BE2C (cell line): ENCODE measurements around the gene TENT4A.

Experiments used
- DNase-seq: peaks from one replicate; pipeline ENCODE4 v3.0.0-alpha.2; 2020
- H3K27me3 ChIP-seq: fragments of 250-450 bp; sonication (Bioruptor Pico); 2 replicates; pipeline ENCODE4 v1.5.1; 2020; ENCODE audit warnings: mild to moderate bottlenecking
- H3K36me3 ChIP-seq: fragments of 250-450 bp; sonication (Bioruptor Pico); 2 replicates; pipeline ENCODE4 v1.5.1; 2020; ENCODE audit warnings: mild to moderate bottlenecking
- H3K4me1 ChIP-seq: fragments of 250-450 bp; sonication (Bioruptor Pico); 2 replicates; pipeline ENCODE4 v1.5.1; 2020
- H3K4me3 ChIP-seq: 2 replicates; pipeline ENCODE4 v1.5.1; 2011; ENCODE audit warnings: low read depth, low read length
- H3K9me3 ChIP-seq: fragments of 250-450 bp; sonication (Bioruptor Pico); 2 replicates; pipeline ENCODE4 v1.5.1; 2020
- TF ChIP-seq, protein P1 (sequence below): IDR thresholded peaks from 2 replicates; pipeline ENCODE4 v1.5.1; 2012; ENCODE audit warnings: mild to moderate bottlenecking, low read depth, low read length

The TENT4A gene

DNA sequence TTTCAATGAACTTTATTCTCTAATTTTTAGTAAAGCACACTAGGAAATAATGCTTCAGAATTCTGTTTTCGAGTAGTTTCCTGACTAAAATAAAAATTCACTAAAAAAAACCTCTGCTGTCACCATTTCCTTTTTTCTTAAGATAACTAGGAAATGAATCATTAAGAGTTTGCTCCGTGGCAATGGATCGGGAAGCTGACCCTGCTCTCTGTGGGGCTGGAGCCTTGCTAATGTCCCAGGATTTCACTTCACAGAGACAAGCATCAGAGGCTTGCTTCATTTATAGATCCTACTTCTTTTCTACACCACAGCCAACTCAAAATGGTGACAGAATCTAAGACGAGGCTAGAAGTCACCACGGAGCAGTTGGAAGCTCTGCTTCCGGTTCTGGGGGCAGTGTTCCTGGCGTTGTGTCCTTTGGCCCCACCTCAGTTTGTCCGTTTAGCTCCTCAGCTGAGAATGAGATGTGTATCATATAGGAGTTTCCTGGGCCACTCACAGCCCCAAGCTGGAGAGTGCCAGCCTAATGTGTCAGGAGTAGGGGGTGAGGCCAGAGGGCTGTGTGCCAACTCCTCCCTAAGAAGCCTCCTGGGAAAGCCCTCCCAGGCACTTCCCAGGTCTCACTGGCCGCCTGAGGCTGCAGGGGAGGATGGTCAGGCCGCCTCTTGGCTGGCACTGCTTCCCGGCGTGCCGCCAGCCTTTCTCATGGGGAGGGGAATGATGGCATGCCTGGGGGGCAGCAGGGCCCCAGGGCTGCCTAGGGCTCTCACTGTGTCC lies 19.6 kb downstream of the TENT4A start:
- Histone ChIP-seq H3K9me3 (no peaks in the 10 kb centered on the region), H3K4me1 (peaks cover 12% of the 10 kb centered on the region), H3K36me3 (peaks cover 8% of the 10 kb centered on the region), H3K4me3 (0 out of 2 replicates have a peak overlapping the region, but pooled peaks have one; percentile 14), H3K27me3 (no peaks in the 10 kb centered on the region)
- TF ChIP-seq, protein P1, sequence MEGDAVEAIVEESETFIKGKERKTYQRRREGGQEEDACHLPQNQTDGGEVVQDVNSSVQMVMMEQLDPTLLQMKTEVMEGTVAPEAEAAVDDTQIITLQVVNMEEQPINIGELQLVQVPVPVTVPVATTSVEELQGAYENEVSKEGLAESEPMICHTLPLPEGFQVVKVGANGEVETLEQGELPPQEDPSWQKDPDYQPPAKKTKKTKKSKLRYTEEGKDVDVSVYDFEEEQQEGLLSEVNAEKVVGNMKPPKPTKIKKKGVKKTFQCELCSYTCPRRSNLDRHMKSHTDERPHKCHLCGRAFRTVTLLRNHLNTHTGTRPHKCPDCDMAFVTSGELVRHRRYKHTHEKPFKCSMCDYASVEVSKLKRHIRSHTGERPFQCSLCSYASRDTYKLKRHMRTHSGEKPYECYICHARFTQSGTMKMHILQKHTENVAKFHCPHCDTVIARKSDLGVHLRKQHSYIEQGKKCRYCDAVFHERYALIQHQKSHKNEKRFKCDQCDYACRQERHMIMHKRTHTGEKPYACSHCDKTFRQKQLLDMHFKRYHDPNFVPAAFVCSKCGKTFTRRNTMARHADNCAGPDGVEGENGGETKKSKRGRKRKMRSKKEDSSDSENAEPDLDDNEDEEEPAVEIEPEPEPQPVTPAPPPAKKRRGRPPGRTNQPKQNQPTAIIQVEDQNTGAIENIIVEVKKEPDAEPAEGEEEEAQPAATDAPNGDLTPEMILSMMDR: no peak
- peak; percentile 68 for DNase-seq

DNA sequence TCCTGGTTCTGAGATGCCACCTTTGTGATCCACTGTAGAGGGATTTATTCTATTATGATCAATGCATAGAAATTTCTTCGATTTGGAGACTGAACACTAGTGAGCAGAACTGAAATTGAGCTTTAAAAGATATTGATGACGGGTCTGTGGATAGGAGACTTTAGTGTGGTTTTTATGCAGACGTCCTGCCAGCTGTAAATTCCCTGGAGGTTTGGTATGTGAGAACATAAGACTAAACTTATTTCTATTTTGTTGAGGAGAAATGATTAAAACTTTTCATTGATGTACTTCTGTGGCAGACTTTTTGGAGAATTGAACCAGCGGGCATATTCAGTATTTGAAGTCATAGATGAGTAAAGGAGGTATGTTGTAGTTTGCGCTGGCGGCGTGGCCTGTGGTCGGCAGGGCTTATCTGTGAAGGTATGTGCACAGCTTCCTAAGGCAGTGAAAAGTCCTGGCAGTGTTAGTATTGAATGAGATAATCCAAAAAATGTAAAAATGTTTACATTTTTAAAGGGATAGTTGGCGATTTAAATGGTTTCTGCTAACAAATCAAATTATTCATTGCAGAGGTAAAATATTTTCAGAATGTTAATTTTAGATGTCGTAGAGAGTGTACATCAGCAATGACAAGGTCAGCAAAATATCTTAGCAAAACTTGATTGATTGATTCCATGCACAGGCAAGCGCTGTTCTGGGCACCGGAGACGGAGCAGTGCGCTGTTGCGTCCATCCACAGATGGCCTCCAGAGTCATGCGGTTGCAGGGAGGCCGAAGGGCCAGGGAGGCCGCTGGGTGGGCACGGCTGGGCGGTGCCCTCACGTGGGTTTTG lies 20.4 kb downstream of the TENT4A start:
- Histone ChIP-seq H3K4me3 (no peak overlapping the region), H3K36me3 (peaks cover 16% of the 10 kb centered on the region), H3K9me3 (no peaks in the 10 kb centered on the region), H3K27me3 (no peaks in the 10 kb centered on the region), H3K4me1 (peaks cover 12% of the 10 kb centered on the region)
- TF ChIP-seq, protein P1: no peak
- no peak for DNase-seq

DNA sequence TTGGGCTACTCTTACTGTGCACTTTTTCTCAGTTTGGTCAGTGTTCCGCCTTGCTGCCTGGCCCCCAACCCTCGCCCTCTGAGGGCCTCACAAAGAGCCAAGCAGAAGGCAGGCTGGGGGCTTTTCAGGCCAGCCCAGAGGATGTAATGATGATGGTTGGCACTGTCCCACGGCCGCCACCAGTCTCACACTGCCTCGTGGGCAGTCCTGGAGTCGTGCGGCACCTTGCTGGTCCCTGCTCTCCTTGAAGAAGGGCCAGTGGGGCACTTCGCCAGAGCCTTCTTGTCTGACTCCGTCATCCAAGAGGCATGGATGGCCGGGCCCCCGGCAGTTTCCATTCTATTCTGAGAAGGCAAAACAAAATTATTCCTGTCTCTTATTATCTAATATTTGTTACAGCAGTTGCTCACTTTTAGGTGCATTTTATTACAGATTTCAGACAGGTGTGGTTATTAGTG lies 21.0 kb downstream of the TENT4A start:
- Histone ChIP-seq H3K36me3 (peaks cover 20% of the 10 kb centered on the region), H3K4me1 (peaks cover 12% of the 10 kb centered on the region), H3K27me3 (no peaks in the 10 kb centered on the region), H3K4me3 (no peak overlapping the region), H3K9me3 (no peaks in the 10 kb centered on the region)
- DNase-seq: no peak
- TF ChIP-seq, protein P1: no peak

DNA sequence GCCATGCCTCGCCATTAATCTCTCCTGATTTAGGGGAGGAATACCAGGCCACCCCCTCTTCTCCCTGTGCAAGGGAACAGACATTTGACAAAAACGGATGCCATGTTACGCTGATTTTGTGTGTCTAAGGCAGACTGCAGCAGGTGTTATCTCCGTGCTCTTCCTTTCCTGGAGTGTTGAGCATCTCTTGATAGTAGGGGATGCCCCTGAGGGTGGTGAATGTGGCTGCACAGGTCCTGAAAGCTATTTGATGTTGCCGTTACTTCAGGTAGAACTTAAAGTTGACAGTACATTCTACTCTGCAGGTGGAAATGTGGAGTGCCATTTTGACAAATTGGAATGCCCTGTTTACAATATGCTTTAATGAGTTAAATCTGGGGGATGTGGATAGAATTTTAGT lies 21.5 kb downstream of the TENT4A start:
- TF ChIP-seq, protein P1: no peak
- Histone ChIP-seq H3K9me3 (no peaks in the 10 kb centered on the region), H3K4me1 (peaks cover 12% of the 10 kb centered on the region; the same call in 1 of the 2 replicates), H3K4me3 (no peak overlapping the region), H3K36me3 (peaks cover 25% of the 10 kb centered on the region), H3K27me3 (no peaks in the 10 kb centered on the region)
- DNase-seq: no peak

DNA sequence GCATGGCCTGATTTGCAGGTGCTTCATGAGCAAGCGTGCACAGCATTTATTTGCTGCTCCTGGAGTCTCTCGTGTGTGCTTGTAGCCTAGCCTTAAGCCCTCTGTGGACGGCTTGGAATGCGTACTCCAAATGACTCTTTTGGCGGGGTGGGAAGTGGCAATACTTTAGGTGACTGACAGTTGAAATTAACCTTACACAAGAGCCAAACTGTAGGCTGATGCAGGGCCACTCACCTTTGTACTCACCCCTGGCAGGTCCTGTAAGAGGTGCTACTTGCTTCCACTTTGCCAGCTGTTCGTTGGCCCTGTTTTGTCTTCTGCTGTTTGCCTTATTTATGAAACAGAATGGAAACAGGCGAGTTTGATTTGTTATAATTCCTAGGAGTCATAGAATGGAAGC lies 22.9 kb downstream of the TENT4A start:
- H3K36me3 ChIP-seq: peaks cover 38% of the 10 kb centered on the region
- H3K4me3 ChIP-seq: no peak overlapping the region
- no peaks in the 10 kb centered on the region for H3K9me3 ChIP-seq
- H3K27me3 ChIP-seq: no peaks in the 10 kb centered on the region
- TF ChIP-seq, protein P1: no peak
- H3K4me1 ChIP-seq: peaks cover 12% of the 10 kb centered on the region; the same call in 1 of the 2 replicates
- DNase-seq: no peak
